Measurements from ENCODE around the gene HBZ.

The HBZ gene

GRCh38 chr16:180681-181564, 28.5 kb downstream of the HBZ start:
- Histone ChIP-seq H3K27ac (peak overlapping the region; percentile 43; the same call in 1 of the 2 replicates), H3K9ac (peak overlapping the region; percentile 48; the same call in 1 of the 2 replicates), H3K9me3 (no peaks in the 10 kb centered on the region), H3K4me2 (peak overlapping the region; percentile 96), H3K36me3 (peaks cover 28% of the 10 kb centered on the region), H3K4me1 (peaks cover 12% of the 10 kb centered on the region), H4K20me1 (peaks cover 84% of the 10 kb centered on the region), H3K4me3 (peak overlapping the region; percentile 60), H3K27me3 (peaks cover 56% of the 10 kb centered on the region)
- no peak for TF ChIP-seq Cebpa-rat (IDR thresholded peaks at IDR 0.05)

DNA sequence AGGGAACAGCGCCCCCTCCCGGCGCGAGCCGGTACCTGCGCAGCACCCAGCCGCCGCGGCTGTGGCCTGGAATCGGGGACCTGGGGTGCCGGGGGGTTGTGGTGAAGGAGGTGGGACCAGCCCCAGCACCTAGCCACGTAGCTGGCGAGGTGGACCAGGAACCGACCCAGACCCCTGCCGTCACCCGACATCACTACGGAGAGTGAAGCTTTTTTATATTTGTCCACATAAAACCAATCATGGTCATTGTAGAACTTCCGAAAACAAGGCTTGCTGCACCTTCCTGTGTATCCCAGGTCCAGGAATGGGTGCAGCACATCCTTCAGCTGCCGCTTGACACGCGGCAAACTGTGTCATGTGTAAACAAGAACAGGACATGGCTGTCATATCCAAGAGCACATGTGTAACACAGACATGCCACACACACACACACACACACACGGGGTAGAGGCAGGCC, 29.1 kb downstream of the HBZ start:
- Histone ChIP-seq H3K4me2 (peak overlapping the region; percentile 96), H3K4me1 (peaks cover 12% of the 10 kb centered on the region), H4K20me1 (peaks cover 84% of the 10 kb centered on the region), H3K36me3 (peaks cover 28% of the 10 kb centered on the region), H3K27me3 (peaks cover 50% of the 10 kb centered on the region), H3K4me3 (peak overlapping the region; percentile 60), H3K9ac (no peak overlapping the region), H3K9me3 (no peaks in the 10 kb centered on the region), H3K27ac (no peak overlapping the region)
- no peak for TF ChIP-seq Cebpa-rat (IDR thresholded peaks at IDR 0.05)

DNA sequence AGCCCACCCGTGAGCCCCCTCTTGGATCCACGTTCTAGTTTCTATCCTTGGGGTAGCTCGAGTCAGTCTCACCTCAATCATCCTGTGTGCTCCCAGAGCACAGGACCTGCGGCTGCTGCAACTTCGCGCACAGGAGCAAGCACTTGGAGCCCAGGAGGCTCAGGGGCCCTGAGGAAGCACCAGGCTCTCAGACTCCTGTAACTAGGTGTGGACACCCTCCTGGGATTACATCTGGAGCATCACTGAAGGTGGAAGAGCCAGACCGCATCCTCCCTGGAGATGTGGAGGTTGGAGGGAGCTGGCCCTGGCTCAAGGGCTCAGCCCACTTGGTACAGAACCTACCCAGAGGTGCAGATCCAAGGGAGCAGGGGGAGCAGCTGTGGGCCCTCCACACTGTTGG, 30.6 kb downstream of the HBZ start:
- H3K4me3 ChIP-seq: no peak overlapping the region
- peaks cover 39% of the 10 kb centered on the region for H3K36me3 ChIP-seq
- peaks cover 12% of the 10 kb centered on the region for H3K4me1 ChIP-seq
- peaks cover 84% of the 10 kb centered on the region for H4K20me1 ChIP-seq
- no peak overlapping the region for H3K27ac ChIP-seq
- H3K9me3 ChIP-seq: no peaks in the 10 kb centered on the region
- no peak overlapping the region for H3K4me2 ChIP-seq
- no peak overlapping the region for H3K9ac ChIP-seq
- H3K27me3 ChIP-seq: peaks cover 38% of the 10 kb centered on the region
- no peak for TF ChIP-seq Cebpa-rat (IDR thresholded peaks at IDR 0.05)

DNA sequence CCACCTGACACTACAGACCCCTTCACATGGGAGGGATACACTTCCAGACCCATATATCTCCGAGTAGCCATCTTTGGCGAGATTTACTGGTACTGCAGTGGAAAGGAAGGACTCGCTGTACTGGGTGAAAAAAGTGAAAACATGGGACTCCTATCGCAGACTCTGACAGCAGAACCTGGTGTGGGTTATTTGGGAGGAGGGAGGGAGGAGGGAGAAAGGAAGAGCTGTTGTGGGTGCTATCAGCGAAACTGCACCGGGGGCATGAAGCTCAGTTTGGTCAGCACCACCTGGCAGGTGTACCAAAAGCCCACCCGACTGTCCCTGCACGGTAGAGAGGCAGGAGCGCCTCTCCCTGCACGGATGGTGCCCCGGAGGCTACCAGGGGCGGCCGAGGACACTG, 32.8 kb downstream of the HBZ start:
- Histone ChIP-seq H3K9ac (no peak overlapping the region), H3K9me3 (no peaks in the 10 kb centered on the region), H3K27me3 (peaks cover 15% of the 10 kb centered on the region), H3K27ac (no peak overlapping the region), H3K4me2 (no peak overlapping the region), H3K4me3 (no peak overlapping the region), H4K20me1 (peaks cover 86% of the 10 kb centered on the region), H3K4me1 (peaks cover 12% of the 10 kb centered on the region), H3K36me3 (peaks cover 61% of the 10 kb centered on the region)
- no peak for TF ChIP-seq Cebpa-rat (IDR thresholded peaks at IDR 0.05)

- Histone ChIP-seq H3K27me3 (peaks cover 11% of the 10 kb centered on the region), H4K20me1 (peaks cover 86% of the 10 kb centered on the region), H3K4me2 (no peak overlapping the region), H3K36me3 (peaks cover 66% of the 10 kb centered on the region), H3K4me1 (peaks cover 10% of the 10 kb centered on the region), H3K9me3 (no peaks in the 10 kb centered on the region), H3K27ac (no peak overlapping the region), H3K9ac (no peak overlapping the region), H3K4me3 (no peak overlapping the region)
- no peak for TF ChIP-seq Cebpa-rat (IDR thresholded peaks at IDR 0.05)
Measured at GRCh38 chr16:185691-186090, 33.2 kb downstream of the HBZ start.

- peaks cover 88% of the 10 kb centered on the region for H4K20me1 ChIP-seq
- H3K27ac ChIP-seq: no peak overlapping the region
- no peaks in the 10 kb centered on the region for H3K27me3 ChIP-seq
- TF ChIP-seq Cebpa-rat (IDR thresholded peaks at IDR 0.05): no peak
- no peaks in the 10 kb centered on the region for H3K4me1 ChIP-seq
- H3K9me3 ChIP-seq: no peaks in the 10 kb centered on the region
- H3K4me3 ChIP-seq: no peak overlapping the region
- H3K4me2 ChIP-seq: no peak overlapping the region
- H3K9ac ChIP-seq: no peak overlapping the region
- H3K36me3 ChIP-seq: peaks cover 82% of the 10 kb centered on the region
Measured at GRCh38 chr16:187330-187729, 34.9 kb downstream of the HBZ start.

- H3K27ac ChIP-seq: no peak overlapping the region
Measured at GRCh38 chr16:188674-189073, 36.2 kb downstream of the HBZ start.

DNA sequence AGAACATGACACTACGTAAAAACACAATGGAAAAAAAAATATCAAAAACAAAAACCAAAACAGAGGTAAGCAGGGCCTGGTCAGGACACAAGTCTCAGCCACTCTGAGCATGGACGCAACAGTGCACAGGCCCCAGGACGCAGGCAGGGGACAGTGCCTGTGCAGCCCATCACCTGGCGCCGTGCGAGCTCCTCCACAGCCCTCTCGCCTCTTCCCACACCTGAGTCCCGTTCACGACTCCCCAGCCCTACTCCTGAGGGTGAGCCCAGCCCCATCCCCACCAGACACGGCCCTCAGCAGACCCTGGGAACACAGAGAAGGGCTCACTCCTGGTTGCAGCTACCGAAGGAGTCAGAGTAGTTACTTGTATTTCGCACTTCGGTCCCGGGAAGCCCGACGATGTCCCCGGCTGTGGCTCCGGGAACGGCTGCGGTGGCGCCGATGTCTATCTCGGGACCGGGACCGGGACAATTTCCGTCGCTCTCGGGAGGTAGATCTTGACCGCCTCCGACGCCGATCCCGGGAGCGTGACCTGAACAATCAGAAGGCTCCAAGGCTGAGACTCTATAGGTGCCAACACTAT, 37.3 kb downstream of the HBZ start:
- Histone ChIP-seq H4K20me1 (peaks cover 87% of the 10 kb centered on the region), H3K9me3 (no peaks in the 10 kb centered on the region), H3K27ac (no peak overlapping the region), H3K27me3 (no peaks in the 10 kb centered on the region), H3K9ac (no peak overlapping the region), H3K36me3 (peaks cover 89% of the 10 kb centered on the region), H3K4me2 (no peak overlapping the region), H3K4me1 (no peaks in the 10 kb centered on the region), H3K4me3 (no peak overlapping the region)
- no peak for TF ChIP-seq Cebpa-rat (IDR thresholded peaks at IDR 0.05)

More at GRCh38 chr16:188674-189073, 36.2 kb downstream of the HBZ start:
- TF ChIP-seq Cebpa-rat (IDR thresholded peaks at IDR 0.05): no peak
- H3K27me3 ChIP-seq: no peaks in the 10 kb centered on the region
- no peak overlapping the region for H3K4me3 ChIP-seq
- H3K9ac ChIP-seq: no peak overlapping the region
- no peaks in the 10 kb centered on the region for H3K4me1 ChIP-seq
- peaks cover 87% of the 10 kb centered on the region for H4K20me1 ChIP-seq
- H3K9me3 ChIP-seq: no peaks in the 10 kb centered on the region
- peaks cover 89% of the 10 kb centered on the region for H3K36me3 ChIP-seq
- H3K4me2 ChIP-seq: no peak overlapping the region

GRCh38 chr16:191831-192230, 39.4 kb downstream of the HBZ start:
- Histone ChIP-seq H3K4me3 (no peak overlapping the region), H3K4me1 (no peaks in the 10 kb centered on the region), H4K20me1 (peaks cover 97% of the 10 kb centered on the region), H3K4me2 (no peak overlapping the region), H3K27me3 (no peaks in the 10 kb centered on the region), H3K9me3 (no peaks in the 10 kb centered on the region), H3K36me3 (peaks cover 99% of the 10 kb centered on the region), H3K9ac (no peak overlapping the region), H3K27ac (no peak overlapping the region)
- no peak for TF ChIP-seq Cebpa-rat (IDR thresholded peaks at IDR 0.05)

DNA sequence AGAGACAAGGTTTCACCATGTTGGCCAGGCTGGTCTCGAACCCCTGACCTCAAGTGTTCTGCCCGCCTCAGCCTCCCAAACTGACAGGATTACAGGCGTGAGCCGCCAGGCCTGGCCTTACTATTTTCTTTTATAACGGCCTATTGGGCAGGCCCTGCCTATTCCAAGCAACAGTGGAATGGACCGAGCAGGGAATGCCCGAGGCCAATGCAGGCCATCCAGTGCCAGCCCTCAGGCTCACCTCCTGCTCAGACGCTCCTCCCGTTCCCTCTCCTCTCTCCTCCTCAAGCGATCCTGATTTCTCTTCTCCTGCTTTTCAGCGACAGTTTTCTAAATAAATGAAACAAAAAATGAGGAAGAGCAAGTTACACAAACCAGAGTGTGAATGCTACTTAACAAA, 40.2 kb downstream of the HBZ start:
- Histone ChIP-seq H3K27me3 (no peaks in the 10 kb centered on the region), H4K20me1 (peaks cover 99% of the 10 kb centered on the region), H3K27ac (no peak overlapping the region), H3K9ac (no peak overlapping the region), H3K9me3 (no peaks in the 10 kb centered on the region), H3K4me2 (no peak overlapping the region), H3K4me1 (no peaks in the 10 kb centered on the region), H3K36me3 (peaks cover 100% of the 10 kb centered on the region), H3K4me3 (no peak overlapping the region)
- no peak for TF ChIP-seq Cebpa-rat (IDR thresholded peaks at IDR 0.05)

All from BLaER1 (cell line).